ENCODE results near the gene CTPS1.

CTPS1 gene

GRCh38 chr1:41025979-41026819 lies 46.7 kb downstream of the CTPS1 start:
- H2AFZ ChIP-seq (ENCODE audit: low read length) = no peak overlapping the region
- no peaks in the 10 kb centered on the region for H3K4me1 ChIP-seq (ENCODE audit: low read length)
- H3K4me3 ChIP-seq (ENCODE audit: low read length) = no peak overlapping the region
- no peaks in the 10 kb centered on the region for H3K36me3 ChIP-seq (replicated peaks; ENCODE audit: insufficient read depth, low read length)
- H3K79me2 ChIP-seq (ENCODE audit: low read length) = no peaks in the 10 kb centered on the region
- H4K20me1 ChIP-seq (ENCODE audit: insufficient read depth, low read length) = no peaks in the 10 kb centered on the region
- H3K27me3 ChIP-seq (replicated peaks; ENCODE audit: insufficient read depth, low read length) = no peaks in the 10 kb centered on the region
- TF ChIP-seq CTCF (IDR thresholded peaks at IDR 0.05; ENCODE audit: low read length) (no peak), EZH2 (optimal IDR thresholded peaks at IDR 0.05; ENCODE audit: low read depth, low read length) (no peak)
- H3K9me2 ChIP-seq (replicated peaks; ENCODE audit: insufficient read depth, low read length) = no peaks in the 10 kb centered on the region
- no peak for DNase-seq
- no peaks in the 10 kb centered on the region for H3K9me3 ChIP-seq (replicated peaks; ENCODE audit: insufficient read depth, low read length)
- H3F3A ChIP-seq (ENCODE audit: insufficient read depth, low read length) = no peaks in the 10 kb centered on the region; the same call in 1 of the 2 replicates
- no peak overlapping the region for H3K27ac ChIP-seq (ENCODE audit: low read length)
- no peak overlapping the region for H3K9ac ChIP-seq (ENCODE audit: low read length)
- no peak overlapping the region for H3K4me2 ChIP-seq (ENCODE audit: low read depth, low read length)

GRCh38 chr1:41028034-41028642 lies 48.6 kb downstream of the CTPS1 start:
- H3K36me3 ChIP-seq (replicated peaks; ENCODE audit: insufficient read depth, low read length) = no peaks in the 10 kb centered on the region
- H3K4me1 ChIP-seq (ENCODE audit: low read length) = no peaks in the 10 kb centered on the region
- no peaks in the 10 kb centered on the region for H3K9me3 ChIP-seq (replicated peaks; ENCODE audit: insufficient read depth, low read length)
- no peak overlapping the region for H3K9ac ChIP-seq (ENCODE audit: low read length)
- TF ChIP-seq EZH2 (optimal IDR thresholded peaks at IDR 0.05; ENCODE audit: low read depth, low read length) (no peak), CTCF (IDR thresholded peaks at IDR 0.05; ENCODE audit: low read length) (no peak), EZH2phosphoT487 (IDR thresholded peaks at IDR 0.05; ENCODE audit: low read length) (no peak)
- H3K4me2 ChIP-seq (ENCODE audit: low read depth, low read length) = no peak overlapping the region
- no peaks in the 10 kb centered on the region for H3K79me2 ChIP-seq (ENCODE audit: low read length)
- H3K9me2 ChIP-seq (replicated peaks; ENCODE audit: insufficient read depth, low read length) = no peaks in the 10 kb centered on the region
- H4K20me1 ChIP-seq (ENCODE audit: insufficient read depth, low read length) = no peaks in the 10 kb centered on the region
- H3K4me3 ChIP-seq (ENCODE audit: low read length) = no peak overlapping the region
- H2AFZ ChIP-seq (ENCODE audit: low read length) = no peak overlapping the region
- no peaks in the 10 kb centered on the region; the same call in 1 of the 2 replicates for H3F3A ChIP-seq (ENCODE audit: insufficient read depth, low read length)
- no peak for DNase-seq
- no peak overlapping the region for H3K27ac ChIP-seq (ENCODE audit: low read length)
- H3K27me3 ChIP-seq (replicated peaks; ENCODE audit: insufficient read depth, low read length) = no peaks in the 10 kb centered on the region

- H3K4me3 ChIP-seq (ENCODE audit: low read length) = no peak overlapping the region
- H3K79me2 ChIP-seq (ENCODE audit: low read length) = no peaks in the 10 kb centered on the region
- H3K27me3 ChIP-seq (replicated peaks; ENCODE audit: insufficient read depth, low read length) = no peaks in the 10 kb centered on the region
- no peak overlapping the region for H2AFZ ChIP-seq (ENCODE audit: low read length)
- H3K4me2 ChIP-seq (ENCODE audit: low read depth, low read length) = no peak overlapping the region
- H4K20me1 ChIP-seq (ENCODE audit: insufficient read depth, low read length) = no peaks in the 10 kb centered on the region
- DNase-seq = no peak
- H3K9me3 ChIP-seq (replicated peaks; ENCODE audit: insufficient read depth, low read length) = no peaks in the 10 kb centered on the region
- H3F3A ChIP-seq (ENCODE audit: insufficient read depth, low read length) = no peaks in the 10 kb centered on the region
- TF ChIP-seq CTCF (IDR thresholded peaks at IDR 0.05; ENCODE audit: low read length) = no peak
- TF ChIP-seq EZH2phosphoT487 (IDR thresholded peaks at IDR 0.05; ENCODE audit: low read length) = no peak
- TF ChIP-seq EZH2 (optimal IDR thresholded peaks at IDR 0.05; ENCODE audit: low read depth, low read length) = no peak
- H3K9me2 ChIP-seq (replicated peaks; ENCODE audit: insufficient read depth, low read length) = no peaks in the 10 kb centered on the region
- no peaks in the 10 kb centered on the region for H3K36me3 ChIP-seq (replicated peaks; ENCODE audit: insufficient read depth, low read length)
- H3K4me1 ChIP-seq (ENCODE audit: low read length) = no peaks in the 10 kb centered on the region
- H3K9ac ChIP-seq (ENCODE audit: low read length) = no peak overlapping the region
- H3K27ac ChIP-seq (ENCODE audit: low read length) = no peak overlapping the region
Measured at GRCh38 chr1:41030872-41031616, 51.5 kb downstream of the CTPS1 start.

All from MM.1S (cell line).